ENCODE results near the gene SP8. TPM values are rescaled to one million over a fixed set of nuclear protein-coding genes. Genes with fewer than 3 reads are reported as not detected.
A peak's percentile ranks its signal among the peaks of the same experiment; 100 is the strongest.

Gene SP8
- total and polyA plus RNA-seq, 4 donors = not detected

DNA sequence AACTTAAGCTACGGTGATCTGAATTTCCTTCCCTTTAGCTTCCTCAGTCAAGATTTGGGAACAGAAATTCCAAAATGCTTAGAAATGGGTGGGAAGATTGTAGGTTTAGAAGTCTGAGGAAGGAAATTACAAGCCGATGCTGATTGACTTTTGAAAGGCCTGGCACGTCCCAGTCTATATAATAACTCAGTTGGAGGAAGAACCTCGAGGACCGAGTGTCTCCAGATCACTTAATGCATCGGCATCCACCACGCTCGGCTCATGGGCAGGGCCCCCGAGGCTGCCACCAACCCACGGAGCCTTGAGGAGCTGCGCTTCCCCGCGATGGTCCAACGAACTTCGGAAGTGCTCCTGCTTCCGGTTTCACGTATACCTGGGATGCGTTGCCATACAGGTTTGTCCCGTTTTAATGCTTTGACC lies 10.4 kb upstream of the SP8 start:
- peaks cover 7 to 44% (median 27%) of the 10 kb centered on the region in 4 donors for H3K27me3 ChIP-seq (ENCODE audit: control insufficient read depth in 4 of 4, insufficient read depth in 4 of 4, low read length in 3 of 4)
- no peak overlapping the region for H3K9ac ChIP-seq (ENCODE audit: low read depth in 1 of 2, low read length in 2 of 2)
- H3K9me3 ChIP-seq (ENCODE audit: control insufficient read depth in 4 of 4, low read length in 3 of 4) = peaks cover 0 to 3% (median 1%) of the 10 kb centered on the region in 4 donors
- no peaks in the 10 kb centered on the region for H3K36me3 ChIP-seq (ENCODE audit: control insufficient read depth in 4 of 4, insufficient read depth in 3 of 4, low read depth in 1 of 4, low read length in 3 of 4)
- no peak overlapping the region for H3K27ac ChIP-seq (ENCODE audit: low read depth in 1 of 2, low read length in 2 of 2)
- 6% methylated on average over 19 of the region's 19 CpGs for WGBS
- H3K4me3 ChIP-seq (ENCODE audit: low read depth in 1 of 3, low read length in 3 of 3) = peak overlapping the region in 1 of 3 donors; percentile 74
- peaks cover 10 to 13% (median 12%) of the 10 kb centered on the region in 4 donors for H3K4me1 ChIP-seq (ENCODE audit: control insufficient read depth in 4 of 4, insufficient read depth in 4 of 4, low read length in 3 of 4)
- TF ChIP-seq, protein P1, sequence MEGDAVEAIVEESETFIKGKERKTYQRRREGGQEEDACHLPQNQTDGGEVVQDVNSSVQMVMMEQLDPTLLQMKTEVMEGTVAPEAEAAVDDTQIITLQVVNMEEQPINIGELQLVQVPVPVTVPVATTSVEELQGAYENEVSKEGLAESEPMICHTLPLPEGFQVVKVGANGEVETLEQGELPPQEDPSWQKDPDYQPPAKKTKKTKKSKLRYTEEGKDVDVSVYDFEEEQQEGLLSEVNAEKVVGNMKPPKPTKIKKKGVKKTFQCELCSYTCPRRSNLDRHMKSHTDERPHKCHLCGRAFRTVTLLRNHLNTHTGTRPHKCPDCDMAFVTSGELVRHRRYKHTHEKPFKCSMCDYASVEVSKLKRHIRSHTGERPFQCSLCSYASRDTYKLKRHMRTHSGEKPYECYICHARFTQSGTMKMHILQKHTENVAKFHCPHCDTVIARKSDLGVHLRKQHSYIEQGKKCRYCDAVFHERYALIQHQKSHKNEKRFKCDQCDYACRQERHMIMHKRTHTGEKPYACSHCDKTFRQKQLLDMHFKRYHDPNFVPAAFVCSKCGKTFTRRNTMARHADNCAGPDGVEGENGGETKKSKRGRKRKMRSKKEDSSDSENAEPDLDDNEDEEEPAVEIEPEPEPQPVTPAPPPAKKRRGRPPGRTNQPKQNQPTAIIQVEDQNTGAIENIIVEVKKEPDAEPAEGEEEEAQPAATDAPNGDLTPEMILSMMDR (IDR thresholded peaks at IDR 0.05; ENCODE audit: low read depth, low read length, missing input control) = no peak
- TF ChIP-seq GABPA (IDR thresholded peaks at IDR 0.05 in 1 of 2, conservative IDR thresholded peaks at IDR 0.05 in 1 of 2) = no peak
- no peak for DNase-seq (ENCODE audit: low spot score)

GRCh38 chr7:20796500-20796899 lies 9.8 kb upstream of the SP8 start:
- no peak overlapping the region for H3K9ac ChIP-seq (ENCODE audit: low read depth in 1 of 2, low read length in 2 of 2)
- H3K4me1 ChIP-seq (ENCODE audit: control insufficient read depth in 4 of 4, insufficient read depth in 4 of 4, low read length in 3 of 4) = peaks cover 10 to 13% (median 12%) of the 10 kb centered on the region in 4 donors
- TF ChIP-seq FOXA1 (IDR thresholded peaks at IDR 0.05) = no peak
- no peak for TF ChIP-seq EGR1 (IDR thresholded peaks at IDR 0.05; ENCODE audit: low read depth in 2 of 2)
- TF ChIP-seq SP1 (IDR thresholded peaks at IDR 0.05) = no peak
- no peak for TF ChIP-seq FOXA2 (IDR thresholded peaks at IDR 0.05)
- TF ChIP-seq YY1 (IDR thresholded peaks at IDR 0.05) = no peak
- no peak for TF ChIP-seq HNF4A (conservative IDR thresholded peaks at IDR 0.05)
- peaks cover 0 to 3% (median 1%) of the 10 kb centered on the region in 4 donors for H3K9me3 ChIP-seq (ENCODE audit: control insufficient read depth in 4 of 4, low read length in 3 of 4)
- whole genome bisulfite sequencing = 17% methylated on average over 6 of the region's 6 CpGs
- H3K27ac ChIP-seq (ENCODE audit: low read depth in 1 of 2, low read length in 2 of 2) = no peak overlapping the region
- no peak overlapping the region for H3K4me3 ChIP-seq (ENCODE audit: low read depth in 1 of 3, low read length in 3 of 3)
- no peak for DNase-seq (ENCODE audit: low spot score)
- no peaks in the 10 kb centered on the region for H3K36me3 ChIP-seq (ENCODE audit: control insufficient read depth in 4 of 4, insufficient read depth in 3 of 4, low read depth in 1 of 4, low read length in 3 of 4)
- peaks cover 7 to 46% (median 30%) of the 10 kb centered on the region in 4 donors for H3K27me3 ChIP-seq (ENCODE audit: control insufficient read depth in 4 of 4, insufficient read depth in 4 of 4, low read length in 3 of 4)

- Histone ChIP-seq H3K4me1 (ENCODE audit: control insufficient read depth in 4 of 4, insufficient read depth in 4 of 4, low read length in 3 of 4) (peaks cover 11 to 15% (median 13%) of the 10 kb centered on the region in 4 donors), H3K27me3 (ENCODE audit: control insufficient read depth in 4 of 4, insufficient read depth in 4 of 4, low read length in 3 of 4) (peaks cover 7 to 52% (median 34%) of the 10 kb centered on the region in 4 donors), H3K9me3 (ENCODE audit: control insufficient read depth in 4 of 4, low read length in 3 of 4) (peaks cover 0 to 3% (median 1%) of the 10 kb centered on the region in 4 donors), H3K36me3 (ENCODE audit: control insufficient read depth in 4 of 4, insufficient read depth in 3 of 4, low read depth in 1 of 4, low read length in 3 of 4) (no peaks in the 10 kb centered on the region), H3K9ac (ENCODE audit: low read depth in 1 of 2, low read length in 2 of 2) (no peak overlapping the region), H3K27ac (ENCODE audit: low read depth in 1 of 2, low read length in 2 of 2) (no peak overlapping the region), H3K4me3 (ENCODE audit: low read depth in 1 of 3, low read length in 3 of 3) (no peak overlapping the region)
- no peak for DNase-seq (ENCODE audit: low spot score)
- whole genome bisulfite sequencing = 11% methylated on average over 5 of the region's 5 CpGs
- TF ChIP-seq EGR1 (IDR thresholded peaks at IDR 0.05; ENCODE audit: low read depth in 2 of 2) (no peak), FOXA1 (IDR thresholded peaks at IDR 0.05) (no peak), SP1 (IDR thresholded peaks at IDR 0.05) (no peak), YY1 (IDR thresholded peaks at IDR 0.05) (no peak)
Measured at GRCh38 chr7:20795881-20796280, 9.2 kb upstream of the SP8 start.

DNA sequence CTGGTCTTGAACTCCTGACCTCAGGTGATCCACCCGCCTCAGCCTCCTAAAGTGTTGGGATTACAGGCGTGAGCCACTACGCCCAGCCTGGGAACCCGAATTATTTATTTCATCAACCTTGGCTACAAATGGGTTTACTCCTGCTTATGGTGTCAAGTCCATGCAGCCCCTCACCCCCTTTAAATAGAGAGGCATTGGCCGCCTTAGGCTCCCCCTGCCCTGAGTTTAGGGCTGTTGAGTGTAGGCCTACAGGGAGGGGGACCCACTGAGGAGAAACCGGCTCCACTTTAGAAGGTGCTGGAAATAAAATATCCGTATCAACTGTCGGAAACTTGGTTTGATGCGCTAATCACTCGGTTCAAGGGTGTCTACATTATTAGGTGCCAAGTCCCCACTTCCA lies 8.7 kb upstream of the SP8 start:
- Histone ChIP-seq H3K36me3 (ENCODE audit: control insufficient read depth in 4 of 4, insufficient read depth in 3 of 4, low read depth in 1 of 4, low read length in 3 of 4) (no peaks in the 10 kb centered on the region), H3K27ac (ENCODE audit: low read depth in 1 of 2, low read length in 2 of 2) (no peak overlapping the region), H3K27me3 (ENCODE audit: control insufficient read depth in 4 of 4, insufficient read depth in 4 of 4, low read length in 3 of 4) (peaks cover 7 to 57% (median 35%) of the 10 kb centered on the region in 4 donors), H3K4me3 (ENCODE audit: low read depth in 1 of 3, low read length in 3 of 3) (no peak overlapping the region), H3K4me1 (ENCODE audit: control insufficient read depth in 4 of 4, insufficient read depth in 4 of 4, low read length in 3 of 4) (peaks cover 11 to 17% (median 14%) of the 10 kb centered on the region in 4 donors), H3K9me3 (ENCODE audit: control insufficient read depth in 4 of 4, low read length in 3 of 4) (peaks cover 0 to 3% (median 1%) of the 10 kb centered on the region in 4 donors), H3K9ac (ENCODE audit: low read depth in 1 of 2, low read length in 2 of 2) (no peak overlapping the region)
- no peak for DNase-seq (ENCODE audit: low spot score)
- TF ChIP-seq HNF4G (IDR thresholded peaks at IDR 0.05) (no peak), SP1 (IDR thresholded peaks at IDR 0.05) (no peak), RXRA (IDR thresholded peaks at IDR 0.05) (no peak), GABPA (IDR thresholded peaks at IDR 0.05 in 1 of 2, conservative IDR thresholded peaks at IDR 0.05 in 1 of 2) (no peak), FOXA2 (IDR thresholded peaks at IDR 0.05) (no peak), MAX (IDR thresholded peaks at IDR 0.05) (no peak), EGR1 (IDR thresholded peaks at IDR 0.05; ENCODE audit: low read depth in 2 of 2) (no peak)
- TF ChIP-seq, protein P2, sequence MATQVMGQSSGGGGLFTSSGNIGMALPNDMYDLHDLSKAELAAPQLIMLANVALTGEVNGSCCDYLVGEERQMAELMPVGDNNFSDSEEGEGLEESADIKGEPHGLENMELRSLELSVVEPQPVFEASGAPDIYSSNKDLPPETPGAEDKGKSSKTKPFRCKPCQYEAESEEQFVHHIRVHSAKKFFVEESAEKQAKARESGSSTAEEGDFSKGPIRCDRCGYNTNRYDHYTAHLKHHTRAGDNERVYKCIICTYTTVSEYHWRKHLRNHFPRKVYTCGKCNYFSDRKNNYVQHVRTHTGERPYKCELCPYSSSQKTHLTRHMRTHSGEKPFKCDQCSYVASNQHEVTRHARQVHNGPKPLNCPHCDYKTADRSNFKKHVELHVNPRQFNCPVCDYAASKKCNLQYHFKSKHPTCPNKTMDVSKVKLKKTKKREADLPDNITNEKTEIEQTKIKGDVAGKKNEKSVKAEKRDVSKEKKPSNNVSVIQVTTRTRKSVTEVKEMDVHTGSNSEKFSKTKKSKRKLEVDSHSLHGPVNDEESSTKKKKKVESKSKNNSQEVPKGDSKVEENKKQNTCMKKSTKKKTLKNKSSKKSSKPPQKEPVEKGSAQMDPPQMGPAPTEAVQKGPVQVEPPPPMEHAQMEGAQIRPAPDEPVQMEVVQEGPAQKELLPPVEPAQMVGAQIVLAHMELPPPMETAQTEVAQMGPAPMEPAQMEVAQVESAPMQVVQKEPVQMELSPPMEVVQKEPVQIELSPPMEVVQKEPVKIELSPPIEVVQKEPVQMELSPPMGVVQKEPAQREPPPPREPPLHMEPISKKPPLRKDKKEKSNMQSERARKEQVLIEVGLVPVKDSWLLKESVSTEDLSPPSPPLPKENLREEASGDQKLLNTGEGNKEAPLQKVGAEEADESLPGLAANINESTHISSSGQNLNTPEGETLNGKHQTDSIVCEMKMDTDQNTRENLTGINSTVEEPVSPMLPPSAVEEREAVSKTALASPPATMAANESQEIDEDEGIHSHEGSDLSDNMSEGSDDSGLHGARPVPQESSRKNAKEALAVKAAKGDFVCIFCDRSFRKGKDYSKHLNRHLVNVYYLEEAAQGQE (IDR thresholded peaks at IDR 0.05) = no peak
- TF ChIP-seq, protein P3, sequence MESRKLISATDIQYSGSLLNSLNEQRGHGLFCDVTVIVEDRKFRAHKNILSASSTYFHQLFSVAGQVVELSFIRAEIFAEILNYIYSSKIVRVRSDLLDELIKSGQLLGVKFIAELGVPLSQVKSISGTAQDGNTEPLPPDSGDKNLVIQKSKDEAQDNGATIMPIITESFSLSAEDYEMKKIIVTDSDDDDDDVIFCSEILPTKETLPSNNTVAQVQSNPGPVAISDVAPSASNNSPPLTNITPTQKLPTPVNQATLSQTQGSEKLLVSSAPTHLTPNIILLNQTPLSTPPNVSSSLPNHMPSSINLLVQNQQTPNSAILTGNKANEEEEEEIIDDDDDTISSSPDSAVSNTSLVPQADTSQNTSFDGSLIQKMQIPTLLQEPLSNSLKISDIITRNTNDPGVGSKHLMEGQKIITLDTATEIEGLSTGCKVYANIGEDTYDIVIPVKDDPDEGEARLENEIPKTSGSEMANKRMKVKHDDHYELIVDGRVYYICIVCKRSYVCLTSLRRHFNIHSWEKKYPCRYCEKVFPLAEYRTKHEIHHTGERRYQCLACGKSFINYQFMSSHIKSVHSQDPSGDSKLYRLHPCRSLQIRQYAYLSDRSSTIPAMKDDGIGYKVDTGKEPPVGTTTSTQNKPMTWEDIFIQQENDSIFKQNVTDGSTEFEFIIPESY (IDR thresholded peaks at IDR 0.05) = no peak
- TF ChIP-seq, protein P4, sequence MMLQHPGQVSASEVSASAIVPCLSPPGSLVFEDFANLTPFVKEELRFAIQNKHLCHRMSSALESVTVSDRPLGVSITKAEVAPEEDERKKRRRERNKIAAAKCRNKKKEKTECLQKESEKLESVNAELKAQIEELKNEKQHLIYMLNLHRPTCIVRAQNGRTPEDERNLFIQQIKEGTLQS (IDR thresholded peaks at IDR 0.05) = no peak
- WGBS = 19% methylated on average over 10 of the region's 10 CpGs
